ENCODE measurements around the gene CHAF1A.

The CHAF1A gene

DNA sequence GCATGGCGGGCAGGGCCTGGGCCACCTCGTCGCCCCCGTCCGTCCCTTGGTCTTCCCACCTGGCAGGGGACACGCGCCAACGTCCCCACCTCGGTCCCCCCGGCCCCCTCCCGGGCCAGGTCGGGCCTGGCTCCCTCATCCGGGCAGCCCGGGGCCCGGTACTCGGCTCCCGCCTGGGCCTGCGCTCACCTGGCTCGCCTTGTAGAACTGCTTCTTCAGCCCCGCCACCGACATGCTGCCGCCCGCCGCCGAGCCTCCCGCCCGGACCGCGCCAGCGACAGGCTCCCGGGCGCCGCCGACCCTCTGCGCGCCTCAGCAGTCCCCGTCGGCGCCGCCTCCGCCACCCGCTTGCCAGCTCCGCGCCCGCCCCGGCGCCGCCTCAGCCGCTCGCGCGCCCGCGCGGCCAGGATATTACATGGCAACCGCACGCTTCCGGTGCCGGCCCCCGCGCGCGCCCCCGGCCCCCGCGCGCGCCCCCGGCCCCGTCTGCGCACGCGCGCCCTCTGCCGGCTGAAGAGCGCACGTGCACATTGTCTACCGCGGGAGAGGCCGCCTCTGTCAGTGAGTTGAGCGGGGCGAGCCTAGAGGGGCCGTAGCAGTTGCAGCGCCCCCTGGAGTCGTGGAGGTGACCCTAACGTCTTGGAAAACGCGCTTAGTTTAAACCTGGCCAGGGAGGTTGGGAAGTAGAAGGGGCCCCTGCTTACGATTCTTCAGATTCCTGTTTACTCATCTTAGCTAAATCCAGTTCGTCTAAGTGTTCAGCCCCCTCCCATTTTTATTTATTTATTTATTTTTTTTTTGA is 2.1 kb upstream of the CHAF1A start, which contains the start of gene SH3GL1 (continued):
- TF ChIP-seq ZNF2 (tag by site-specific recombination; IDR thresholded peaks at IDR 0.05) (0 out of 2 replicates have a peak, but pooled peaks have one; percentile 44), ZNF146 (tag by site-specific recombination; IDR thresholded peaks at IDR 0.05) (no peak), ZEB2 (tag by site-specific recombination; IDR thresholded peaks at IDR 0.05) (peak; percentile 33), ZNF561 (tag by site-specific recombination; IDR thresholded peaks at IDR 0.05; ENCODE audit: borderline replicate concordance) (peak; percentile 74), ZNF138 (tag by site-specific recombination; IDR thresholded peaks at IDR 0.05; ENCODE audit: borderline replicate concordance) (no peak), MEIS1 (CRISPR knock-in tag; IDR thresholded peaks at IDR 0.05; ENCODE audit: borderline replicate concordance) (no peak), ZBTB48 (tag by site-specific recombination; IDR thresholded peaks at IDR 0.05) (no peak; the same call in none of the 2 replicates), ZSCAN18 (tag by site-specific recombination; IDR thresholded peaks at IDR 0.05) (peak; percentile 66), KLF16 (tag by site-specific recombination; IDR thresholded peaks at IDR 0.05) (peak; percentile 70), ZNF629 (tag by site-specific recombination; IDR thresholded peaks at IDR 0.05) (peak; percentile 87), ZNF521 (tag by site-specific recombination; IDR thresholded peaks at IDR 0.05) (no peak), ZFHX2 (tag by site-specific recombination; conservative IDR thresholded peaks at IDR 0.05) (peak; percentile 30; the same call in 1 of the 2 replicates), ZNF112 (tag by site-specific recombination; IDR thresholded peaks at IDR 0.05) (no peak), ZBTB8A (tag by site-specific recombination; IDR thresholded peaks at IDR 0.05) (peak; percentile 18; the same call in 1 of the 2 replicates), EGR2 (tag by site-specific recombination; IDR thresholded peaks at IDR 0.05; ENCODE audit: low read depth) (0 out of 2 replicates have a peak, but pooled peaks have one; percentile 14), ZNF747 (tag by site-specific recombination; IDR thresholded peaks at IDR 0.05) (no peak), ZFP3 (tag by site-specific recombination; IDR thresholded peaks at IDR 0.05; ENCODE audit: low read depth) (no peak), SP3 (tag by site-specific recombination; IDR thresholded peaks at IDR 0.05) (peak; percentile 38), ATF2 (tag by site-specific recombination; IDR thresholded peaks at IDR 0.05; ENCODE audit: low read depth) (no peak), BCL11B (tag by site-specific recombination; IDR thresholded peaks at IDR 0.05; ENCODE audit: low read depth) (0 out of 2 replicates have a peak, but pooled peaks have one; percentile 51), ZNF24 (tag by site-specific recombination; IDR thresholded peaks at IDR 0.05) (peak; percentile 80; the same call in 1 of the 2 replicates), ZNF16 (tag by site-specific recombination; IDR thresholded peaks at IDR 0.05; ENCODE audit: low read depth) (no peak), ZSCAN23 (tag by site-specific recombination; IDR thresholded peaks at IDR 0.05) (peak; percentile 80), HOXD13 (CRISPR knock-in tag; IDR thresholded peaks at IDR 0.05; ENCODE audit: borderline replicate concordance) (no peak), ZNF354C (tag by site-specific recombination; IDR thresholded peaks at IDR 0.05; ENCODE audit: borderline replicate concordance, low read depth) (0 out of 2 replicates have a peak, but pooled peaks have one; percentile 3), ZNF48 (tag by site-specific recombination; IDR thresholded peaks at IDR 0.05) (no peak), ZNF324 (tag by site-specific recombination; IDR thresholded peaks at IDR 0.05) (peak; percentile 93), ZFP37 (tag by site-specific recombination; IDR thresholded peaks at IDR 0.05) (no peak), ZNF169 (tag by site-specific recombination; IDR thresholded peaks at IDR 0.05) (no peak), ZNF335 (tag by site-specific recombination; conservative IDR thresholded peaks at IDR 0.05) (peak; percentile 28), ZNF555 (tag by site-specific recombination; conservative IDR thresholded peaks at IDR 0.05) (no peak), ZNF560 (tag by site-specific recombination; IDR thresholded peaks at IDR 0.05; ENCODE audit: borderline replicate concordance) (no peak), KLF17 (tag by site-specific recombination; IDR thresholded peaks at IDR 0.05) (peak; percentile 83)
- TF ChIP-seq, protein P1, sequence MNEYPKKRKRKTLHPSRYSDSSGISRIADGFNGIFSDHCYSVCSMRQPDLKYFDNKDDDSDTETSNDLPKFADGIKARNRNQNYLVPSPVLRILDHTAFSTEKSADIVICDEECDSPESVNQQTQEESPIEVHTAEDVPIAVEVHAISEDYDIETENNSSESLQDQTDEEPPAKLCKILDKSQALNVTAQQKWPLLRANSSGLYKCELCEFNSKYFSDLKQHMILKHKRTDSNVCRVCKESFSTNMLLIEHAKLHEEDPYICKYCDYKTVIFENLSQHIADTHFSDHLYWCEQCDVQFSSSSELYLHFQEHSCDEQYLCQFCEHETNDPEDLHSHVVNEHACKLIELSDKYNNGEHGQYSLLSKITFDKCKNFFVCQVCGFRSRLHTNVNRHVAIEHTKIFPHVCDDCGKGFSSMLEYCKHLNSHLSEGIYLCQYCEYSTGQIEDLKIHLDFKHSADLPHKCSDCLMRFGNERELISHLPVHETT (tag by site-specific recombination; IDR thresholded peaks at IDR 0.05), result peak; percentile 96
- TF ChIP-seq, protein P2, sequence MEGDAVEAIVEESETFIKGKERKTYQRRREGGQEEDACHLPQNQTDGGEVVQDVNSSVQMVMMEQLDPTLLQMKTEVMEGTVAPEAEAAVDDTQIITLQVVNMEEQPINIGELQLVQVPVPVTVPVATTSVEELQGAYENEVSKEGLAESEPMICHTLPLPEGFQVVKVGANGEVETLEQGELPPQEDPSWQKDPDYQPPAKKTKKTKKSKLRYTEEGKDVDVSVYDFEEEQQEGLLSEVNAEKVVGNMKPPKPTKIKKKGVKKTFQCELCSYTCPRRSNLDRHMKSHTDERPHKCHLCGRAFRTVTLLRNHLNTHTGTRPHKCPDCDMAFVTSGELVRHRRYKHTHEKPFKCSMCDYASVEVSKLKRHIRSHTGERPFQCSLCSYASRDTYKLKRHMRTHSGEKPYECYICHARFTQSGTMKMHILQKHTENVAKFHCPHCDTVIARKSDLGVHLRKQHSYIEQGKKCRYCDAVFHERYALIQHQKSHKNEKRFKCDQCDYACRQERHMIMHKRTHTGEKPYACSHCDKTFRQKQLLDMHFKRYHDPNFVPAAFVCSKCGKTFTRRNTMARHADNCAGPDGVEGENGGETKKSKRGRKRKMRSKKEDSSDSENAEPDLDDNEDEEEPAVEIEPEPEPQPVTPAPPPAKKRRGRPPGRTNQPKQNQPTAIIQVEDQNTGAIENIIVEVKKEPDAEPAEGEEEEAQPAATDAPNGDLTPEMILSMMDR (tag by site-specific recombination; IDR thresholded peaks at IDR 0.05), result peak; percentile 98

Data from HEK293 (cell line).